HG03442 (cell line): ENCODE data around the gene LAMA4.

ENCODE experiments used
- ATAC-seq: cut with Tn5 transposase; IDR thresholded peaks from one replicate; pipeline ENCODE4 v1.9.1; 2021; ENCODE audit warnings: mild to moderate bottlenecking, moderate library complexity; ENCODE audit not compliant: unreplicated experiment

Gene LAMA4

GRCh38 chr6:112274774-112275173 is 20.4 kb upstream of the LAMA4 start:
- no peak for ATAC-seq

DNA sequence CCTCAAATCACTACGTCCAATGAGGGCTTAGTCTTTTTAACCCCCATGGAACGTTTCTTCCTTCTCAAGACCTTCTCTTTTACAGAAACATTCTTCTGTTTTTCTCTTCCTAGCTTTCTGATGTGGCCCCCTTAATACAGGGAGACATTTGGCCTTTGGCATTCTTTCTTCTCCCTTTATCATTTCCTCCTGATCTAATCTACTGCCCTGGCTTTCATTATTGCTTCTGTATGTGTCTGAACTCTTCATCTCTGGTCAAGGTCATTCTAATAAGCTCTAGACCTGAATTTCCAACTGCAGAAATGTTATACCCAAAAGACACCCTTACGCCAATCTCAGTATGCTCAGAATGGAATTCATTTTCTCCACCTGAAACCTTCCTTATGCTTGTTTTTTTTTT is 18.4 kb upstream of the LAMA4 start:
- no peak for ATAC-seq

- no peak for ATAC-seq
Measured at GRCh38 chr6:112270756-112271155, 16.4 kb upstream of the LAMA4 start.

GRCh38 chr6:112269979-112270566 is 15.7 kb upstream of the LAMA4 start:
- no peak for ATAC-seq

- no peak for ATAC-seq
Measured at GRCh38 chr6:112269114-112269513, 14.7 kb upstream of the LAMA4 start.

GRCh38 chr6:112268654-112269053 is 14.3 kb upstream of the LAMA4 start:
- ATAC-seq, result no peak

GRCh38 chr6:112268019-112268418 is 13.7 kb upstream of the LAMA4 start:
- no peak for ATAC-seq

DNA sequence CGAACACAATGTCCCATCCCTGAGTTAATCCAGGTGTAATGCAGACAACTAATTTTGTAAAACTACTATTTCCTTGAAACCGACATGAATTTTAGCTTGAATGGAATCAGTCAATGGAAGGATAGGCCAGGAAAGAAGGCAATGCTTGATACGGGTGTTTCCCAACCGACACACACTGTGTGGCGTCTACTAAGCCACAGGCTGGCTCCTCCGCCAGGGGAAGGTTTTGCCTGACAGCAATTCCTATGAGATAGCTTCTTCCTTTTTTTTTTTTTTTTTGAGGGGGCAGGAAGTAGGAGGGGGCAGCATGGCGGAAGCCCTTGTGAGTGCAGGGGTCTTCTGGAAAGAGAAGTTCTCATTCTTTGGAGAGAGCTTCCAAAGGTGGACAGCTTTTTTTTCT is 12.0 kb upstream of the LAMA4 start:
- ATAC-seq, result no peak

- ATAC-seq, result no peak
Measured at GRCh38 chr6:112259337-112259675, 4.9 kb upstream of the LAMA4 start.

- ATAC-seq, result no peak
Measured at GRCh38 chr6:112258642-112259336, 4.4 kb upstream of the LAMA4 start.

- ATAC-seq, result no peak
Measured at GRCh38 chr6:112257178-112257855, 3.0 kb upstream of the LAMA4 start.

DNA sequence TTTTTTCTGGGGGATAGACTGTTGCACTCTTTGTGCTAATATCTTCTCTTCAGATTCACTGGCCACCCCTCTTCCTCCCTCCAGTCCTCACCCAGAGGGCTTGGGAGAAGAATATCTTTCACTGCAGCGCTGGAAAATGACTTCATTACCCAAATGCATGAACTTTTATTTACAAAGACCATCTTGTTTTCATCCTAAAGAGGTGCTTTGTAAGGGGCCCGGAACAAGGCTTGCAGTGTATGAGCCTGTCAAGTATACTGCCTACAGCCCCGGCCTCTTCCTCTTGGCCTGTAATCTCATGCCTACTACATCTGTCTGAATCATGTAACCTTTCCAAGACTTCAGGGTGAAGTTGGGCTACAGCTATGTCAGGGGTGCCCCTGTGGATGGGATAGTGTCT is 554 bp upstream of the LAMA4 start:
- ATAC-seq, result no peak

DNA sequence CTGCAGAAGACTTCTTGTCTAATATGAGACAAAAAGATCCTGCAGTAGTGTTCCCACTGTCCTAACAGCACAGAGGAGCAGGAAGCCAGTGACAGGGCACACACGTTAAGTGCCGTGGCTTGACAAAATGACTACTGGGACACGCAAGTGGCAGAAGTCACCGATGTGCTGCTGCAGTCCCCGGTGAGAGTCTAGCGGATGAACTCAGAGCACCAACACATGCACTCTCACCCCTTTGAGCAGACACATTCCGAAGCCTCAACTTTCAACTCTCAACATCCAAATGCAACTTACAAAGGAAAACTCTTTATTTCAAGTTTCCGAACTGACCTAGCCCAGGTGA is 898 bp downstream of the LAMA4 start:
- ATAC-seq, result peak; percentile 26

- ATAC-seq, result no peak
Measured at GRCh38 chr6:112252571-112253497, 1.5 kb downstream of the LAMA4 start.

- no peak for ATAC-seq
Measured at GRCh38 chr6:112251171-112251875, 3.0 kb downstream of the LAMA4 start.

DNA sequence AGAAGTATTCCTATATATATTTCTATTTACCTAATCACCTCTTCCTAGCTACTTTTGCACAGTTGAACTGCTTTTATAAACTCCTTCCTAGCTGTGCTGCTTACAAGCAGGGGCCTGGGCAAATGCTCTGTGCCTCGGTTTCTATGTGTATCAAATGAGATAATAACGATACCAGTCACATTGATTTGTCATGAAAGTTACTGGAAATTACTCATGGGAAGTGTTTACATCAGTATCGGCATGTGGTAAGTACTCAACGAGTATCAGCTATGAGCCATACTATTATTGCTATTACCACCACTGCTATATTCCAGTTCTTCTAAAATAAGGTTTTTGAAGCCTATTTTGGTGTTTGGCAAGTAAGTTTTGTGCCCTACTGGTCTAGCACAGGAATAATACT is 4.9 kb downstream of the LAMA4 start:
- no peak for ATAC-seq

DNA sequence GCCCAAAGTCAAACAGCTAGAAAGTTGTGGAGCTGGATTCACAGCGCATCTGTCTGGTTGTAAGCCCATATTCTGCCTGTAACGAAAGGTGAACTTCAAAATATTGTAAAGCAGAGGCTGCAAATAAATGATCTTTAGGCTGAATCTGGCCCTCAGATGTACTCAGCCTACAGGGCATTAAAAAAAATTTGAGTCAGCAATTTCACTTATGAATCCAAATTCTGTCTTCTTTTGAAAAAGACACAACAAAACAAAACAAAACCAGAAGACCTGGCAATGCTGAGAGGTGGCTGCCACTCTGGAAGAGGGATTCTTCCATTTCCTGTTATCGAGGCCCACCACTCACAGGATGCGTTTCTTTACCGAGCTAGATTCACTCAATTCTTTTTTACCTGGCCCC is 7.1 kb downstream of the LAMA4 start:
- no peak for ATAC-seq

DNA sequence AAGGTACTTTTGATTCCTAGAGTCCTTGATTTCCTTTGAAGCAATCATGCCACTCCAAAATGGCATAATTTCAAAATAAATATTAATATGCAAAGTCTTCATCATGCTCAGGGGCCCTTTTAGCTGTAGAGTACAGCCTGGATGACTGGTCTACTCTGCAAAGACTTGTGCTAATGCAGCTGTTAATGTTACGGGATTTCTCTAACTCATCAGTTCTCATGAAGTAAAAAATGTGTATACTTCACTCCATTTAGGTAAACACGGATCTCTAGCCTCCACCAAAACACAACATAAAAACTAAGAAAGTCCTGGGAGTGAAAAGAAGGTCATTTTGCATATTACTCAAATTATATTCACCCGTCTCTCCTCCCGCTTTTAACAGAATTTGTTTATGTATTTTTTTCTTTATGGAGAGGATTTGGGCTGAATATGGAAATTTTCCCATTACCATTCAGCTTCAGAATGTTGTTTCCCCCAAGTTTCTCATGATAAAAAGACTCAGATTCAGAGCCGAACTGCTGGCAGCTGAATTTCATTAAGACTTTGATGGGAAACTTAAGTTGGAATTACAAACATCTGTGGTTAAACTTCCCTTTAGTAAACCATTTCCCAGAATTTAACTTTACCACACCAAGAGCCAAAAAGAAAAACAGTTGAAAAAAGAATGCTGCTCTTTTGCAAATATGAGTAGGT is 8.7 kb downstream of the LAMA4 start:
- no peak for ATAC-seq

DNA sequence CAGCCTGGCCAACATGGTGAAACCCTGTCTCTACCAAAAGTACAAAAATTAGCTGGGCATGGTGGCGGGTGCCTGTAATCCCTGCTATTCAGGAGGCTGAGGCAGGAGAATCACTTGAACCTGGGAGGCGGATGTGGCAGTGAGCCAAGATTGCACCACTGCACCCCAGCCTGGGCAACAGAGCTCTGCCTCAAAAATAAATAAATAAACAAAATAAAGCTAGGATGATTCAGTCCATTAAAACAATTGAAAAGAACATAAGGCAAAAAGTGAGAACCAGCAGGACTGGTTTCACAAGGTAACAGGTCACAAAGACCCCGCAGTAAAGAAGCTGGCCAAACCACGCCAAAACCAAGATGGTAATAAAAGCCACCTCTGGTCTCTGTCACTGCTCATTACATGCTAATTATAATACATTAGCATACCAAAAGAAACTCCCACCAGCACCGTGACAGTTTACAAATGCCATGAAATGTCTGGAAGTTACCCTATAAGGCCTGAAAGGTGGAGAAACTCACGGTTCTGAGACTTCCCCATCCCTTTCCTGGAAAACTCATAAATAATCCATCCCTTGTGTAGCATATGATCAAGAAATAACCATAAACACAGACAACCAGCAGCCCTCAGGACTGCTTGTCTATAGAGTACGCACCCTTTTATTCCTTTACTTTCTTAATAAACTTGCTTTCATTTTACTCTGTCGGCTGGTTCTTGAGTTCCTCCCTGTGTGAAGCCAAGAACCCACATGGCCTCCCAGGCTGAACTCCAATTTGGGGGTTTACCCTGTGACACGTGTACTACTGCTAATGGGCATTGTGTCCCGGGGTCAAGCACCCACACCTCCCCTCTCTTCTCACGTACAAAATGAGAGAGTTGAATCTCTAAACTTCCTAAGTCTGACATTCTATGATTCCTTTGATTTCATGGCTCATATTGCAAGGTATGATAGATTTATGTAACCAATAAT is 10.2 kb downstream of the LAMA4 start:
- no peak for ATAC-seq
